DND-41 (cell line): ENCODE data around the gene CTRB1.

Experiments used
- ATAC-seq: fragments of 200-7000 bp; cut with Tn5 transposase; 3 replicates; pipeline ENCODE4 v1.9.1; 2021; ENCODE audit warnings: low read depth; ENCODE audit not compliant: insufficient read depth
- DNase-seq: peaks from one replicate; pipeline ENCODE4 v3.0.0-alpha.2; 2020
- H2AFZ ChIP-seq: 2 replicates; pipeline ENCODE4 v1.6.0; 2012; ENCODE audit warnings: low read depth, low read length
- H3K27ac ChIP-seq: 2 replicates; pipeline ENCODE4 v1.5.1; 2012; ENCODE audit warnings: low read length, inconsistent platforms
- H3K27me3 ChIP-seq: fragments of 200-600 bp; sonication (generic); 2 replicates; pipeline ENCODE4 v1.6.0; 2012; ENCODE audit warnings: low read length, mild to moderate bottlenecking, inconsistent platforms; ENCODE audit not compliant: insufficient read depth, poor library complexity
- H3K36me3 ChIP-seq: 2 replicates; pipeline ENCODE4 v1.5.1; 2012; ENCODE audit warnings: low read length, inconsistent platforms; ENCODE audit not compliant: insufficient read depth
- H3K4me1 ChIP-seq: 2 replicates; pipeline ENCODE4 v1.5.1; 2012; ENCODE audit warnings: mild to moderate bottlenecking, low read length; ENCODE audit not compliant: insufficient read depth
- H3K4me2 ChIP-seq: 2 replicates; pipeline ENCODE4 v1.6.0; 2012; ENCODE audit warnings: mild to moderate bottlenecking, moderate library complexity, low read length, inconsistent platforms; ENCODE audit not compliant: insufficient read depth
- H3K4me3 ChIP-seq, 2 experiments: fragments of 200-600 bp in 1 of 2; shearing (Covaris generic) in 1 of 2; 2 replicates each; pipeline ENCODE4 v1.5.1; 2012 to 2016; ENCODE audit warnings: inconsistent platforms in 2 of 2, low read length in 2 of 2, mild to moderate bottlenecking in 2 of 2, low read depth in 1 of 2, moderate library complexity in 1 of 2
- H3K79me2 ChIP-seq: 2 replicates; pipeline ENCODE4 v1.6.0; 2012; ENCODE audit warnings: low read length, inconsistent platforms; ENCODE audit not compliant: insufficient read depth
- H3K9ac ChIP-seq: 2 replicates; pipeline ENCODE4 v1.6.0; 2012; ENCODE audit warnings: low read depth, mild to moderate bottlenecking, inconsistent platforms, low read length, moderate library complexity
- H3K9me3 ChIP-seq: 2 replicates; pipeline ENCODE4 v1.5.1; 2012; ENCODE audit warnings: low read length, moderate library complexity, mild to moderate bottlenecking, inconsistent platforms; ENCODE audit not compliant: insufficient read depth, severe bottlenecking
- H4K20me1 ChIP-seq: 2 replicates; pipeline ENCODE4 v1.6.0; 2012; ENCODE audit warnings: low read length; ENCODE audit not compliant: insufficient read depth
- CTCF ChIP-seq: IDR thresholded peaks from 2 replicates; pipeline ENCODE4 v1.5.1; 2012; ENCODE audit warnings: borderline replicate concordance, low read length, moderate library complexity, mild to moderate bottlenecking; ENCODE audit not compliant: poor library complexity, severe bottlenecking; ENCODE audit errors: extremely low read depth
- EZH2 ChIP-seq: IDR thresholded peaks from 3 replicates; pipeline ENCODE4 v1.6.1; 2012; ENCODE audit warnings: borderline replicate concordance, low read depth, mild to moderate bottlenecking, moderate library complexity, low read length, inconsistent platforms; ENCODE audit not compliant: severe bottlenecking

The CTRB1 gene

GRCh38 chr16:75257886-75258806, 39.4 kb downstream of the CTRB1 start:
- TF ChIP-seq CTCF (no peak), EZH2 (no peak)
- H3K27me3 ChIP-seq: peaks cover 7% of the 10 kb centered on the region
- H3K4me3 ChIP-seq: no peak overlapping the region
- H3K4me2 ChIP-seq: no peak overlapping the region
- H3K4me1 ChIP-seq: no peaks in the 10 kb centered on the region
- H4K20me1 ChIP-seq: peaks cover 16% of the 10 kb centered on the region; the same call in 1 of the 2 replicates
- H3K79me2 ChIP-seq: no peaks in the 10 kb centered on the region
- H3K27ac ChIP-seq: no peak overlapping the region
- H3K9me3 ChIP-seq: no peaks in the 10 kb centered on the region
- ATAC-seq: 0 out of 3 replicates have a peak, but pooled peaks have one; percentile 28
- H2AFZ ChIP-seq: no peak overlapping the region
- H3K36me3 ChIP-seq: no peaks in the 10 kb centered on the region
- no peak for DNase-seq
- H3K9ac ChIP-seq: no peak overlapping the region

- TF ChIP-seq EZH2 (no peak), CTCF (no peak)
- Histone ChIP-seq H3K4me3 (no peak overlapping the region), H3K4me2 (no peak overlapping the region), H4K20me1 (peaks cover 17% of the 10 kb centered on the region; the same call in 1 of the 2 replicates), H3K27me3 (peaks cover 7% of the 10 kb centered on the region), H3K9ac (no peak overlapping the region), H3K27ac (no peak overlapping the region), H3K4me1 (no peaks in the 10 kb centered on the region), H3K79me2 (no peaks in the 10 kb centered on the region), H3K36me3 (no peaks in the 10 kb centered on the region), H2AFZ (no peak overlapping the region), H3K9me3 (no peaks in the 10 kb centered on the region)
- no peak for ATAC-seq
- no peak for DNase-seq
These were observed 40.0 kb downstream of the CTRB1 start for GRCh38 chr16:75258807-75259141.

GRCh38 chr16:75260851-75261589, 42.2 kb downstream of the CTRB1 start:
- H3K79me2 ChIP-seq: no peaks in the 10 kb centered on the region
- peaks cover 27% of the 10 kb centered on the region for H4K20me1 ChIP-seq
- no peak for DNase-seq

More at GRCh38 chr16:75260851-75261589, 42.2 kb downstream of the CTRB1 start:
- no peaks in the 10 kb centered on the region for H3K27me3 ChIP-seq
- H2AFZ ChIP-seq: no peak overlapping the region
- H3K4me3 ChIP-seq: no peak overlapping the region
- no peaks in the 10 kb centered on the region for H3K9me3 ChIP-seq
- no peaks in the 10 kb centered on the region for H3K4me1 ChIP-seq
- H3K9ac ChIP-seq: no peak overlapping the region
- no peaks in the 10 kb centered on the region for H3K36me3 ChIP-seq
- ATAC-seq: no peak
- H3K27ac ChIP-seq: no peak overlapping the region
- TF ChIP-seq EZH2: no peak
- TF ChIP-seq CTCF: no peak
- no peak overlapping the region for H3K4me2 ChIP-seq
